H1 (cell line): Measurements from ENCODE around the gene MAN2A1. TPM values are rescaled to one million over a fixed set of nuclear protein-coding genes. Genes with fewer than 3 reads are reported as not detected.

Experiments
- ASH2L ChIP-seq: fragments of 200-600, 300-600 bp; sonication (generic); IDR thresholded peaks from one replicate; pipeline ENCODE4 v1.7.1; 2017; ENCODE audit warnings: low read length
- SP1 ChIP-seq: IDR thresholded peaks from 2 replicates; pipeline ENCODE4 v1.6.1; 2011; ENCODE audit warnings: low read depth, low read length
- polyA plus RNA-seq, 7 experiments: library from polyadenylated mRNA; depleted of rRNA in 3 of 7; stranded (reverse) in 5 of 7; unstranded in 2 of 7; fragments of >200 nt in 5 of 7; fragments of 200-250 nt in 2 of 7; gene quantifications; 1 replicate in 5 of 7; 2 replicates in 1 of 7; 4 replicates in 1 of 7; pipeline versions ENCODE4 v1.2.1 to v1.2.3, GENCODE V29; 2011 to 2013; ENCODE audit warnings: missing spikeins in 2 of 7, mixed read lengths in 2 of 7
- total RNA-seq: library from RNA; stranded (reverse); fragmentation: NEBNext Ultra II Directional; extraction: Animal tissue kit (Norgen Biotek cat#: 25700); gene quantifications from 2 replicates; pipeline ENCODE4 v1.2.1, GENCODE V29; 2021

MAN2A1 gene
- total and polyA plus RNA-seq, 2 of the 8 experiments (the other 6 are each of a cell fraction or from before 2014, with no cell fraction given), result 29.1 to 102 TPM

DNA sequence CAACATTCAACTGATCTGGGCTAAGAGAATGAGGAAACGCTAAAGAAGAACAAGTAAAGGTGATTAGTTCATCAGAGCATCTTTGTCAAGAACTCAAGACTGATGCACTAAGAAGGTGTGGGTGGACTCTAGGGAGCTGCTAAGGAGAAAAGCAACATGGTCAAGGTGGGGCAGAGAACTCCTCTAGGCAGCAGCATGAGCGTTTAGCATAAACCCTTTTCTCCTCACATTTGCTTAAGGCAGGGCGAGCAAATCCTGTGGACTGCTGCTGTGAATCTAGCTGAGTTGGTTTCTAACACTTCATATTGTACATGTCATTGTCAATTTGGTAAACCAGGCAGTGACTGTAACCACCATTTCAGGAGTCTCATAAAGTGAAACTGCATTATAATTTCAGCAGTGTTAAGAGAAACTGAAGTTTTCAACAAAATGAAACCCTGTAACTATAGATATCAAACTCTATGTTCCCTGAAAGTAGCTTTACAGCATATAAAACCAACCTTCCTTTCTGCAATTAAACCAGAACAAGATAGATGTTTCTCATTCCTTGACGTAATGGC lies 45.9 kb upstream of the MAN2A1 start (continued):
- TF ChIP-seq SP1, result no peak
- no peak for TF ChIP-seq ASH2L
- TF ChIP-seq, all 59 proteins: peak for 0
